Hematopoietic multipotent progenitor cell (in vitro differentiated cells): ENCODE results near the gene SATB2. TPM values are rescaled to one million over a fixed set of nuclear protein-coding genes. Genes with fewer than 3 reads are reported as not detected.

ENCODE experiments used
- DNase-seq, 3 donors: peaks; one replicate each; pipeline ENCODE4 v3.0.0-alpha.2; 2011 to 2015; ENCODE audit warnings: low read depth in 2 of 3, low spot score in 2 of 3
- total RNA-seq: library from RNA; depleted of rRNA; stranded (reverse); fragments of >200 nt; gene quantifications from one replicate; pipeline ENCODE4 v1.2.3, GENCODE V29; 2012

Gene SATB2
- total RNA-seq, 1 donor = not detected

DNA sequence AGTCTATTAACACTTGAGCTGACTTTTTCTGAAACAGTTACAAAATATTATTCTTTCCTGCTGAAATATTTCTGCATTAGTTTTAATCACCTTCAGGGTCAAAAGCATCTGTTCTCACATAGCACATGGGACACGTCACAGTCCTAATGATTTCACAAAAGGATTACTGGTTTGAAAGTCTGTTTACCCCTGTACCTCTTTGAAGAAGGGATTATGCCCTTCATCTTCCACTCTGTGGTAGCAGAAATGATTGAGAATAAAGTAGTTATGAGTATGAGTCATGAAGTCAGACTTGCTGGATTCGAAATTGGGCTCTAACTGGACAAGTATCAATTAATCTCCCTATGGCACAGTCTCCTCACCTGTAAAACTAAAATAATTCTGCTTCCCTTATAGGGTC lies 121.2 kb downstream of the SATB2 start:
- DNase-seq = no peak

DNA sequence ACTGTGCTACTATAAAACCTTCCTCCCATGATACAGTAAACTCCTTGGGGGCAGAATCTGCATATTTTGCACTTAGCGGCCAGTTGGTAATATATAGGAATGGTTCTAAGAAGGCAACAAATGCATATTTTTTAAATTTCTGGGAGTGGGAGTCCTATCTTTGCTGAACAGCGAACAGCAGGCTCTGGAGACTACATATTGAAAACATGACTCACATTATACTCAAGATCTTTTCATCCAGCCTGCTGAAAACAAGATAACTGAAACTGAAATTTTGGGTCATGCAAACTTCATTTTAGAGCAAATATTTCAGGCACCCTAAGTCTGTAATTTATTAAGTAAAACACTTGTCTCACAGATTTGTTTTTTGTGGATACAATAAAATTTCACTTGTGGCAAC lies 122.2 kb downstream of the SATB2 start:
- DNase-seq = no peak

DNA sequence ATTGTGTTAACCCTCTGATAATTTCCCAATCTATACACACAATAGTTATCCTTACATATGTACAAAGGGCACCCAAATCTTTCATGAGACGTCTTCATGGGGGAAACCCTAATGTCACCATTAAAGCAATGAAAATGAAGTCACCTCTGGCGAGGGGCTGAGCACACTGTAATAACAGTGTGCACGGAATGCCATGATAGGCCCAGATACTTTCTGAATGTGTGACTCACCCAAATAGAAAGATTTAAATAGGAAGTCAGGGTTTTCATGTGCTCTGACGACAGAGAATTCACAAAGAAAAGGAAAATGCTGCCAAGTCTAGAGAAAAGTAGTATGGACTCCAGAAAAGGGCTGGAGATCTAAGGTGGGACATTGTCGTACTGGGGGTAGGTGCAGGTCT lies 128.3 kb downstream of the SATB2 start:
- no peak for DNase-seq

DNA sequence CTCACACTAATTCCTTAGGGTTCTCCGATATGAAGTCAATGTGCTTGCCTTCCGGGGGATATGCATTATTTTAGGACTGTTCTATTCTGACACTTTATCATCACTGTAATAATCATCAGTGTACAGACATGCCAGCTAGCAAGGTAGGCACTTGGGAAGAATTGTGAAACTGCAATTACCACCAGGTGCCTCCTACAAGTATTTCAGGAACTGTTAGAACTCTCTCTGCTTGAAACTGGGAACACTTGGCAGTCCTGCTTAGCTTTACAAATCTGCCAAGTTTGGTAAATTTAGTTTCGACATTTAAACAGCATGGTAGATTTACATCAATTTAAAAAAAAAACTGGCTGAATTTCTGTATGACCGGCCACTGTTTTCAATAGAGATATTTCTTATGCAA lies 128.7 kb downstream of the SATB2 start:
- no peak for DNase-seq

DNA sequence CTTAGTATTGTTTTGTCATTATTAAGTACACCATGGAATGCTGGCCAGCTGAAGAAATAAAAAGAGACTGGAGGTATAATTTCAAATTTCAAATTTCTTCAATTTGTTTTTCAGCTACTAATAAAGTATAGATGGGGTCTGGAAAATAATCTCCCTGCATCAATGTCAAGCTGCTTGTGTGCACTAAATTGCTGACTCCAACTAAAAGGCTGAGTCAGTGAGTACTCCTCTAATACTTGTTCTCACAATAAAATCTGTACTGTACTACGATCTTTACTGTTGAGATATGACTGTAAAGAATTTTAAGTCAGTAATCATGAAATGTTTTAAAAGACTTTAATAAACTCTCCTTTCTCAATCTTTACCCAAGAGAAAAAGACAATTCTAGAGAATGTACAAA lies 131.9 kb downstream of the SATB2 start:
- no peak for DNase-seq

DNA sequence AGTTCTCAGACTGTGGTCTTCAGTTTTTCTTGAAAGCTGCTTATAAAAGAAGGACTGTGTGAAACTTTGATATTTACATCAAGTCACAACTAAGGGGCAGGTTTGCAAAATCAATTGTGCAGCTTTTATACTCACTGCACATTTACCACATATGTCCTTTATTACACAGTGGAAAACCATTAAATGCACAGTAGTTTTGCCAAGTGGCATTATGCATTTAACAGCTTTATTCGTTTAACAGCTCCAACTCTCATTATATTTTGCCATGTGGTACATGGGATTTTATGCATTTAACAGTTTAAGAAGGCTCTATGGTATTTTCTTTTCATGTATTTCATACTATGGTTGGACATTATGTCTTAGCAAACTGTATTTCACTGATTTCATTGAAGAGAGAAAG lies 135.6 kb downstream of the SATB2 start:
- DNase-seq = no peak

DNA sequence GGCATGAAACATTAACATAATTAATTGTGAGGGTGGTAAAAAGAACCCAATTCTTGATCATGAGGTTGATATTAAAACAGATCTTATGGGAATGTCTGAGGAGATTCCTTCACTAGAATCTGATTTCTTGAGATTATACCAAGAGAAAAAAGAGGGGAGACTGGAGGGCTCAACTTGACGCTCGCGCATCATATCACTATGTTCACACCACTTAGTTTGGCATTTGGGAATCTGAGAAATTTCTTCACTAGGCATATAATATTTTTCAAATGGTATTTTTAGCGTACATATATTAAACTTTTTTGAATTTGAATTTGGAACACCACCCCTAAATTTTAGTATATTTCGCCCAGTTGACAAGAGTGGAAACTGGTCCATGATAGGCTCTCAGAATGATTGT lies 140.1 kb downstream of the SATB2 start:
- no peak for DNase-seq

DNA sequence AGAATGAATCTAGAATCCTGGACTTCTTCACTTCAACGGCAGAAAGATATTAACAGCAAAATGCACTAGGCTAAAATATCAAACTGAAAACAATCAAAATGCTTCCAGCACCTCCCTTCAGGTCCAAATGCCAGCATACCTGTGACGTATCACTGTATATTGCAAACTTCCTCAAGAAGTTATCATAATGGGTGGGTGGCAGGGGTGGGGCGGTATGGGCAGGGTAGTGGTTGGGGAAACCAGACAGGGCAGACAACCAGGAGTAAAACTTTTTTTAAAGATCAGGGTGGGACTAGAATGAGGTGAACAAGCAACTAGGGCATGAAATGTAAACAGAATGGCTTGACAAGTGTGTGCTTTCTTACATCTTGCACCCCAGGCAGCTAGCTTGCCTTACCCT lies 140.9 kb downstream of the SATB2 start:
- no peak for DNase-seq

DNA sequence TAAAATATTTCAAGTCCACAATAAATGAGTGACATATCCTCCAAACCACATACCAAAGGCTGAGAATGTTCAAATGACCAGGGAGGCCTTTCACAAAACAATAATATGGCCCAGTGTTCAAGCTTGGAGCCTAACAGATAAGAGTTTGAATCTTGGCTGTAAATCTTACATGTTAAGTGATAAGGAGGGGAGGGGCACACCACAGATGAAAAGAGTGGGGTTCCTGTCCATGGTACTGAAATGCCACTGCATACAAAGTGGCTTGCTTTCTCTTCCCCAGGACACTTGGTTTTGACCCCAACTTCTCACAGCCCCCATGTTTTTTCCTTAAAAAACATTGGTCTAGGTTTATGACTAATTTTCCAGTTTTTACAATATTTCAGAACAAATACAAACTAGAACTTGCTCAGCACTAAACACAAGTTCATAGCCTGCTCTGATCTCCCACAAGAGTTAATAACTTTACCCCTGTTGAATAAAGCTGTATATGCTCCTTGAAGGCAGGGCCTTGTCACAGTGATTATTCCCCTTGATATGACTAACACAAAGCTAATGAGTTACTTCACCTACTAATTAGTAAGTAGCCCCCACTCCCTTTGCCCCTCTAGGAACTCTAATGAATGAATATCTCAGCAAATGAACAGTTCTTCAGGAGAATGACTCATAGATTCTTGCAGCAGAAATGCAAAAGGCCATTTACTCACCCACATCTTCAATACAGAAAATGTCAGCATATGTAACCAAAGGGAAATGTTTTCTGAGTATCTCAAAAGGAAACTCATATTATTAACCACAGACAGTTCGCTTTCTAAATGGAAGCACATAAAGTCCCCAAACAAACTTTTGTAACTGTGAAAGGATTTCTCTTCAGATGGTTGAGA lies 142.2 kb downstream of the SATB2 start:
- DNase-seq = peak in 2 of 3 donors; percentile 0 to 10

DNA sequence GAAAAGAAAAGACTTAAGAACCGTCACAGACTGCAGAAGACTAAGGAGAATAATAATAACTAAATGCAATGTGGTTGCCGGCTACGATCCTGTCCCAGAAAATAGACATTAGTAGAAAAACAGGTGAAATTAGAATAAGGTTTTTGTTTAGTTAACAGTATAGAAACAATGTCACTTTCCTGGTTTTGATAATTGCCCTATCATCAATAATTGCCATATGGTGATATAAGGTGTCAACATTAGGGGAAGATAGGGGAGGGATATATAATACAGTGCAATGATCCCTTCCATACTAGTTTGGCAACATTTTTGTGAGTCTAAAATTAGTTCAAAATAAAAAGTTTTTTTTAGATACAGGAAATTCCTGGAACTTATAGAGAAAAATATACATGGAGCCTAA lies 144.8 kb downstream of the SATB2 start:
- no peak for DNase-seq

DNA sequence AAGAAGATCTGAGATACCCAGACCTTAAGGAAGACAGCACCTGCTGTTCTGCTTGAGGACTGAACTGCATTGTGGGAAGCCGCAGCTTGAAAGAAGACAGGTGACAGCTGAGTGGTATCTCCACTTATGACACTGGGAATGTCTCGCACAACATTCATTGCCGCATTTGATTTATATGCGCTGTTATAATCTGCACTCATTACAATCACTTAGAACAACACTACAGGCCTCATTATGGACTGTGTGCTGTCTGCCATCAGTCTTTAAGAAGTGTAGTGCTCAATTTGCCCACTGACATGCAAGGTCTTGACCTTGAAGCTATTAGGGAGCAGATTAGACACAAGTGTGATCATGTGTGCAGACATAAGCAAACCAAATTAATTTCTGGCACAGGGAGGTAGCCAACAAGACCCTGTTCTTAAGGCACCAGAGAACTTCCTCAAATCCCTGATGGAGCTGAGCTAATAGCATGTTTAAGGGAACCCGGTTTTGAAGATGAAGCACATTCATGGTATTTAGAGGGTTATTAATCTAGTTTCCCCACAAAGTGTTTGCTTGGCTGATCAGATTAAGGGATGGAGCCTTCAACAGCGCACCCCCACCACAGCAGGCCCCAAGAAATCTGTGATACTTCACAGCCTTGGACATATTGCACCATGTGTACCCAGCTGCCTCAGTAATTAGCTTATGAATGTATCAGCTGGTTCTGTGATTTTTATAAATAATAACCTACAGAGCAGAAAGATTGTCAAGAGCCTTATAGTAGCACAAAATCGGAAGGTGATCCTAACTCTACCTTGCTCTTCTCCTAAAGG lies 146.8 kb downstream of the SATB2 start:
- DNase-seq = no peak

DNA sequence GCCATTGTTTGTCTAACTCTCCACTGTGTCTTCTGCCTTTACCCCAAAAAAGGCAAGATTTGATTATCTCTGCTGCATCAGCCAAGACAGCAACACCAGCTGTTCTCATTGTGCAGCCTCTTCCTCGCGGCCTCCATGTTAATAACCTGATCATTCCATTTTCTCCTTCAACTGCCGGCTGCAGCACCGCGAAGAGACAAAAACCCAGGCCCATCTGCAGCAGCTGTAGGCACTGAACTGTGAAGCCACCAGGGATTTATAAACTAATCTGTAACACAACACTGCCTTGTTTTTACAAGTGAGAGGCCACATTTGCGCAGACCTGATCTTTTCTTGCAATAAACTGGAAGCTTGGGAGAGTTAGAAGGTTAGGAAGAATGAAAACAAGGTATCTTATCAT lies 147.8 kb downstream of the SATB2 start:
- no peak for DNase-seq

DNA sequence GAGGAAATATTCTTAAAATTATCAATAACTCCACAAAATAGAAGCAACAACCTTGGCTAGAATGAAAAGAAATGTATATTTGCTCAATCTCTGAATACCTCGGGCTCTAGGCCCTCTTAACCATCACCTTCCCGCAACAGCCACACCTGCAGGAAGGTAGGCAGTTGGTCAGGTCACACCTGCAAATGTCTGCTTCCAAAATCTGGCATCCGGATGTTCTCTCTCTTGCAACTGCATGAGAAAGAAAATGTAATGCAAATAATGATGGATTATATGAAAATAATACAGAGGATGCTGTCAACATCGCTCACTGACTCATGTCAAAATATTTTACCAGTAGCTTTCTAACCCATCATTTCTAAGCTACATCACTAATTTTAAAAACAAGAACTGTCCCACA lies 148.3 kb downstream of the SATB2 start:
- DNase-seq = no peak

DNA sequence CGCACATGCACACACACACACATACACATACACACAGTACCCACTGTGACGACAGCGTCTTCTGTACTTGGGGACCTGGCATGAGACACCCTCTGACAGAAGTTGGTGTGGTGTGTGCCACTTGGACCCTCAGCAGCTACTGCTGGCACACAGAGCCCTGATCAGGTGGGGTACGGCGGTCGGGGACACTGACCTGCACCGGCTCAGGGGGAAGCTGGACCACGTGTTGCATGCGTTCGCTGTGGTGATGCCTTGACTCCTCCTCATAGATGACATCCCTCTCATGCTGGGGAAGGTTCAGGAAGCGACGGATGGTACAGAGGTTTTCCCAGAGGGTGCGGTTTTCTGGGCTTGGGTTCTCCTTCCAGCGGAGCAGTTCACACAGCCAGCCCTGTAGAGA lies 149.2 kb downstream of the SATB2 start:
- DNase-seq = no peak

DNA sequence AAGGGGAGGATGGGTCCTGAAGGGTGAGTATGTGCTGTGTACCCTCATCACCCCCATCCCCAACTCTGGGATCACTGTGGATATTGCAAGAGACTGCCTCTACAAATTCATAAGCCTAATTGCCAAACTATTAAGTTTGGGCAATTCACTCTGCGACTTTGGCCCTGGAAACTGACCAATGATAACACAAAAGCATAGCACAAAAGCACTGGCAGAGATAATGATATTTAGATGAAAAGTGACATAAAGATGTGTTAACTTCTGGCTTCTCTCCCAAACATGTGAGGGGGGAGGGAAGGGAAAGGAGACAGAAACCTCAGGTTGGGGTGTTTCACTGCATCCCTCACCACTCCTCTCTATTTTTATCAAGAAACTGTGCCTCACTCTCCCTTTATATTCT lies 150.3 kb downstream of the SATB2 start:
- DNase-seq = no peak

DNA sequence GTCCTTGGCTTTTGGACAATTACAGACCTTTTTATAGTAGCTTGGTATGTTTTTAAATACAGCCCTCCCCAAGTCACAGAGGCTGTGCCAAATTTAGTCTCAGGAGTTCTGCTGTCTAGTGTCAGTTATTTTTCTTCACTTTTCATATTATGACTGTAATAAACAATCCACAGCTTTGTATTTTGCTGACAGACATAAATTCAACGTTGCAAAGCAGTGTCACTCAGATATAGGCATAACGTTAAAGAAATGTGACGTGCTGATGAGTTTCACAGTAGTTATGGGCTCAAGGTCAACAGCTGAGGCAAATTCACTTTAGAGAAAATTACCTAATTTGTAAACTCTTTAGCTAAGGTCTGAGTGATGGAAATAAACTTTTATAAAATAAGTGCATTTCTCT lies 151.6 kb downstream of the SATB2 start:
- DNase-seq = no peak

DNA sequence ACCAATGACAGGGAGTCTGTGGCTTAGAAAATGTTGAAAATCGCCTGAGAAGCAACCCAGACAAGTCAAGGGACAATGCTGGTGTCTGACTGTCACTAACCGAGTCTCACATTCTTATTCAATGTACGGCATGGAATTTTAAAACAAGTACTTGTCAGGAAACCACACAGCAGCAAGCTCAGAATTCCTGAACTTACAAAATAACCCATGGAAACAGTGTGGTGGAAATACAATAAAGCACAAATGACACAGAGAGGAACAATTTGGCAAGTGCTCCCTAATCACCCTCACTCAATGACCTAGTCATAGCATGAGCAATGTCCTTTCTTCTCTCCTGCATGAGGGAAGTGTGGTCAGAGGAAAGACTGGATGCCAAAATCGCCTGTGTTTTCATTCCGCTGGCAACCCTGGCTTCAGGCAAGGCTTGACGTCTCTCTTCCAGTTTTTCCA lies 154.0 kb downstream of the SATB2 start:
- DNase-seq = no peak

DNA sequence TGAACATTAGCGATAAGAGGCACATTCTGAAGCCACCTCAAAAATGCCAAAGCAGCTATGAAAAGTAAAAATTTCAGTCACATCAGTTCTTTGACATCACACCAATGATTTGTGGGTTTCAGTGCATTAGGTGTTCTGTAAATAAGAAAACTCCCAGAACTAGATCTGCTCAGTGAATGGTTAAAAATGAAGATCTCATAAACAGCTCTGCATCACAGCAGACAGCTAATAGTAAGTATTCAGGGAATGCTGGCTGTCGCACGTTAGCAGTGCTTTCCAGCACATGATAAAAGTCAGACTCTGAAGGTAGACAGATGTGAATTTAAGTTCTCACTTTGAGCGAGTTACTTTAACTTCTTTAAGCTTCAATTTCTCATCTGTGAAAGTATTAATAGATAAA lies 154.9 kb downstream of the SATB2 start:
- DNase-seq = no peak

DNA sequence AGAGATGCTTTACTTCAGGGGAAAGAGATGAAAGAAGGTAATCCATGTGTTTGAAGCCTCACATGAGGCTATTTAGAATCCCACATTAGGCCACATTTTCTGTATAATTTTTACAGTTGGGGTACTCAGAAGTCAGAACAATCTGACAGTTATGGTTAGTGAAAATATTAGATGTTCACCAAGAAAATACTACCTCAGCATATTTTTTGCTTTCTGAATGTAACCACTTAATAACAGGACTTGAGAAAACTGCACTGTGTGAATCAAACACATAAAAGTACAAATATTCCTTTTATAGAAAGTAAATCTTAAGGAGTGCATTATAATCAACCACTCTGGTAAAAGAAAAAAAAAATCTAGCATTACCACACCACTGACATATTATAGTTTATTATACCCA lies 169.3 kb downstream of the SATB2 start:
- no peak for DNase-seq

DNA sequence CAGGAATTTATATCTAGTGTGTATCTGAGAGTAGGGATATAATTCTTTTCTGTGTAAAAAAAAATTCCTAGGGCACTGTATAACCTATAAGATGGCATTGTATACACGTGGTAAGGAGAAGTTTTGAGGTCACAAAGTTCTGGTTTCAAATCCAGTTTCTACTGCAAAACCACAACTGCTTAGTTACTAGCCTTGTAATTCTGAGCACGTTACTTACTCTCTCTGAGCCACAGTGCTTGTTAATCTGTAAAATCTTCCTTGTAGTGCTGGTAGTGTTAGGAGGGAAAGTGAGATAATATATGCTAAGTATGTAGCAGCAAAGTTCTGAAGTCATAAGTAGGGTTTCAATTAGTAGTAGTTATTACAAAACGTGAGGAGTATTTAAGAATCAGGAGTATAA lies 175.4 kb downstream of the SATB2 start:
- DNase-seq = no peak

DNA sequence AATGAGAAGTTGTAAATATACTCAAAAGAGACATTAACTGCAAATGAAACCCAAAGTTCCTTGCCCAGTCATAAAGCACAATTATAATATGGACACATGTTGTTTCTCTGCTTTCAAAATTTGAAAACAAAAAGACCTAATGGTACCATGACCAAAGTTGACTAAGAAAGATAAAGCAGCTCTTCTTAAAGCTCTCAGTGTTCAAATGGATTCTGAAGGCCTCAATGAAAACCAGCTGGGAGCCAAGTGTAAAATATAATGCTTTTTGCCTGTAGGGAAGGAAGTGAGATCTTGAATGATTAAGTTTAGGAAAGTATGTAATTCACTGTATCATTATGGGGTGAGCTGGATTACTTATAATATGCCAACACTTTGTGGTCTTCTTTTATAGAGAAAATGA lies 178.6 kb downstream of the SATB2 start:
- DNase-seq = no peak

DNA sequence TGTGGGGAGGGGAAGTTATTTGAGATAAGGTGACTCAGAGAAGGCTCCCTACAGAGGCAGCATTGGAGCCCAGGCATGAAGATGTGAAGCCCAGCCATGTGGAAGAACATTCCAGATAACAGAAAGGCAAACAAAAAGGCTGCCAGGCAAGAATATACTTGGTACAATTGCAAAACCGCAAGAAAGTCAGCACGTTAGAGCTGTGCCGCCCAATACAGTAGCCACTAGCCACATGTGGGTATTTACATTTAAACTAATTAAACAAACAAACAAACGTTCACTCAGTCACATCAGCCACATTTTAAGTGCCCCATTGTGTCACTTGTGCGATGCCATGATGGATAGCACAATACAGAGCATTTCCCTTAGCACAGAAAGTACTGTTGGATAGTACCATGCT lies 179.6 kb downstream of the SATB2 start:
- DNase-seq = no peak
